Thyroid gland (tissue), 4 donors: Measurements from ENCODE around the gene GLYATL2. TPM values are rescaled to one million over a fixed set of nuclear protein-coding genes. Genes with fewer than 3 reads are reported as not detected.
A peak's percentile ranks its signal among the peaks of the same experiment; 100 is the strongest.

ENCODE experiments used
- DNase-seq, 2 donors: peaks; one replicate each; pipeline ENCODE4 v3.0.0-alpha.2; 2019
- H3K27ac ChIP-seq, 3 donors: fragments of 200-600 bp; sonication (generic); 1 replicate in 2 of 3; 2 replicates in 1 of 3; pipeline ENCODE4 v1.5.1; 2016 to 2019; ENCODE audit warnings: mild to moderate bottlenecking in 1 of 3, moderate library complexity in 1 of 3
- H3K27me3 ChIP-seq: fragments of 200-600 bp; sonication (generic); one replicate; pipeline ENCODE4 v1.5.1; 2019
- H3K36me3 ChIP-seq, 2 donors: fragments of 200-600 bp; sonication (generic); one replicate each; pipeline ENCODE4 v1.5.1; 2016 to 2019
- H3K4me1 ChIP-seq, 2 donors: fragments of 200-600 bp; sonication (generic); one replicate each; pipeline ENCODE4 v1.5.1; 2017 to 2019
- H3K4me3 ChIP-seq, 3 donors: fragments of 200-600 bp; sonication (generic); replicated peaks in 1 of 3; 1 replicate in 2 of 3; 2 replicates in 1 of 3; pipeline ENCODE4 v1.5.1; 2016; ENCODE audit warnings: mild to moderate bottlenecking in 1 of 3
- H3K9me3 ChIP-seq: fragments of 200-600 bp; sonication (generic); one replicate; pipeline ENCODE4 v1.5.1; 2017
- POLR2A ChIP-seq, 2 donors: fragments of 450-650 bp; IDR thresholded peaks; one replicate each; pipeline ENCODE4 v1.6.1; 2017; ENCODE audit warnings: antibody characterized with exemption in 2 of 2, mild to moderate bottlenecking in 2 of 2, moderate library complexity in 1 of 2
- WGBS, 2 donors: methylation state at CpG; one replicate each; pipeline ENCODE4 v1.1.5; 2017; 5-methylcytosine and 5-hydroxymethylcytosine counted together
- intact Hi-C: fragments of 100-400 bp; cut with DNase I; formaldehyde crosslinking; loops from one replicate; pipeline ENCODE4 v1.15.1; 2023
- total RNA-seq, 4 donors: library from RNA; depleted of rRNA; stranded (reverse); fragments of >200 nt; gene quantifications; one replicate each; pipeline ENCODE4 v1.2.3, GENCODE V29; 2016
- TF ChIP-seq, protein P1 (sequence below), 6 experiments: fragments of 200-600 bp in 3 of 6; fragments of 450-650 bp in 3 of 6; sonication (generic) in 3 of 6; IDR thresholded peaks; one replicate each; pipeline ENCODE4 v1.5.1; 2016 to 2019; ENCODE audit warnings: antibody characterized with exemption in 6 of 6, mild to moderate bottlenecking in 2 of 6, inconsistent platforms in 1 of 6, moderate library complexity in 1 of 6

Gene GLYATL2
- total RNA-seq, 4 donors from 2014 or later = 2.4 TPM; not detected in 3

DNA sequence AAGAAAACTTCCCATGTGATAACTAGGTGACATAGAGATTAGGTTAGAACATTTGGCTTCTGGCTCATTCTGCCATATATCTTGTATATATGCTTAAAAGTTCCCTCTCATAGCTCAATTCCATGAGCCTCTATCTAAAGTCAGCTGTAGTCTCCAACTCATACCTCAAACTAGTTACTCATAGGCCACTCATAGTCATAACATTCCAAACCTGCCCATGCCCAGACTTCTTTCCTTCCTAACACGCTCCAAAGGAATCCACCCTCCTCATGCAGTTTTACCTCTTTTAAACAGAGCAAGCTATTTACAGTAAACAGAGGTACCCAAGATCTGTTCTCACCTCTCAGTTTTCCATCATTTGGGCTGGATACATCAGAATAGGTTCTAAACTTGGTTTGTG, 39.4 kb downstream of the GLYATL2 start:
- no peak for TF ChIP-seq POLR2A (IDR thresholded peaks at IDR 0.05)
- TF ChIP-seq, protein P1, sequence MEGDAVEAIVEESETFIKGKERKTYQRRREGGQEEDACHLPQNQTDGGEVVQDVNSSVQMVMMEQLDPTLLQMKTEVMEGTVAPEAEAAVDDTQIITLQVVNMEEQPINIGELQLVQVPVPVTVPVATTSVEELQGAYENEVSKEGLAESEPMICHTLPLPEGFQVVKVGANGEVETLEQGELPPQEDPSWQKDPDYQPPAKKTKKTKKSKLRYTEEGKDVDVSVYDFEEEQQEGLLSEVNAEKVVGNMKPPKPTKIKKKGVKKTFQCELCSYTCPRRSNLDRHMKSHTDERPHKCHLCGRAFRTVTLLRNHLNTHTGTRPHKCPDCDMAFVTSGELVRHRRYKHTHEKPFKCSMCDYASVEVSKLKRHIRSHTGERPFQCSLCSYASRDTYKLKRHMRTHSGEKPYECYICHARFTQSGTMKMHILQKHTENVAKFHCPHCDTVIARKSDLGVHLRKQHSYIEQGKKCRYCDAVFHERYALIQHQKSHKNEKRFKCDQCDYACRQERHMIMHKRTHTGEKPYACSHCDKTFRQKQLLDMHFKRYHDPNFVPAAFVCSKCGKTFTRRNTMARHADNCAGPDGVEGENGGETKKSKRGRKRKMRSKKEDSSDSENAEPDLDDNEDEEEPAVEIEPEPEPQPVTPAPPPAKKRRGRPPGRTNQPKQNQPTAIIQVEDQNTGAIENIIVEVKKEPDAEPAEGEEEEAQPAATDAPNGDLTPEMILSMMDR (IDR thresholded peaks at IDR 0.05) = no peak
- no peaks in the 10 kb centered on the region for H3K4me1 ChIP-seq
- intact Hi-C loops = no loop called here
- no peaks in the 10 kb centered on the region for H3K9me3 ChIP-seq
- H3K27ac ChIP-seq = no peak overlapping the region
- no peak overlapping the region for H3K4me3 ChIP-seq
- 89 to 91% methylated on average over 1 of the region's 1 CpG for WGBS, 2 donors
- H3K36me3 ChIP-seq = no peaks in the 10 kb centered on the region
- DNase-seq = no peak
- no peaks in the 10 kb centered on the region for H3K27me3 ChIP-seq

DNA sequence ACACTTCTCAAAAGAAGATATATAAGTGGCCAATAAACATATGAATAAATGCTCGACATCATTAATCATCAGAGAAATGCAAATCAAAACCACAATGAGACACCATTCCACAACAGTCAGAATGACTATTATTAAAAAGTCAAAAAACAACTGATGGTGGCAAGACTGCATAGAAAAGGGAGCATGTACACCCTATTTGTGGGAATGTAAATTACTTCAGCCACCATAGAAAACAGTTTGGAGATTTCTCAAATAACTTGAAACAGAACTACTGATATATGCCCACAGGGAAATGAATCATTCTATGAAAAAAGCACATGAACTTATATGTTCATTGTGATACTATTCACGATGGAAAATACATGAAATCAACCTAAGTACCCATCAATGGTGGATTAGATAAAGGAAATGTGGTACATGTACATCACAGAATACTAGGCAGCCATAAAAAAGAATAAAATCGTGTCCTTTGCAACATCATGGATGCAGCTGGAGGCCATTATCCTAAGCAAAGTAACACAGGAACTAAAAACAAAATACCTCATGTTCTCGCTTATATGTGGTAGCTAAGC, 42.4 kb downstream of the GLYATL2 start:
- Histone ChIP-seq H3K36me3 (no peaks in the 10 kb centered on the region), H3K9me3 (no peaks in the 10 kb centered on the region), H3K27ac (no peak overlapping the region), H3K4me1 (no peaks in the 10 kb centered on the region), H3K27me3 (no peaks in the 10 kb centered on the region), H3K4me3 (no peak overlapping the region)
- intact Hi-C loops = no loop called here
- 70 to 87% methylated on average over 4 of the region's 4 CpGs for WGBS, 2 donors
- DNase-seq = no peak
- TF ChIP-seq POLR2A (IDR thresholded peaks at IDR 0.05) = no peak
- TF ChIP-seq, protein P1 (IDR thresholded peaks at IDR 0.05) = no peak

DNA sequence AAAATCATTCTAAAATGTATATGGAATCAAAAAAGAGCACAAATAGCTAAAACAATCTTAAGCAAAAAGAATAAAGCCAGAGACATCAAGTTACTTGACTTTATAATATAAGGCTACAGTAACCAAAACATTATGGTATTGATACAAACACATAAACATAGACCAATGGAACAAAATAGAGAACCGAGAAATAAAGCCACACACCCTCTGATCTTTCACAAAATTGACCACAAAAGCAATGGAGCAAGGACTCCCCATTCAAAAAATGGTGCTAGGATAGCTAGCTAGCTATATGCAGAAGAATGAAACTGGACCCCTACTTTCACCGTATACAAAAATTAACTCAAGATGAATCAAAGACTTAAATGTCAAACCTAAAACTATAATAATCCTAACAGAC, 43.2 kb downstream of the GLYATL2 start:
- no peaks in the 10 kb centered on the region for H3K9me3 ChIP-seq
- H3K27me3 ChIP-seq = no peaks in the 10 kb centered on the region
- 84 to 85% methylated on average over 2 of the region's 2 CpGs for WGBS, 2 donors
- no peak overlapping the region for H3K4me3 ChIP-seq
- no peak for DNase-seq
- no peak for TF ChIP-seq POLR2A (IDR thresholded peaks at IDR 0.05)
- TF ChIP-seq, protein P1 (IDR thresholded peaks at IDR 0.05) = no peak
- no peaks in the 10 kb centered on the region for H3K36me3 ChIP-seq
- no peaks in the 10 kb centered on the region for H3K4me1 ChIP-seq
- no peak overlapping the region for H3K27ac ChIP-seq
- intact Hi-C loops = no loop called here

DNA sequence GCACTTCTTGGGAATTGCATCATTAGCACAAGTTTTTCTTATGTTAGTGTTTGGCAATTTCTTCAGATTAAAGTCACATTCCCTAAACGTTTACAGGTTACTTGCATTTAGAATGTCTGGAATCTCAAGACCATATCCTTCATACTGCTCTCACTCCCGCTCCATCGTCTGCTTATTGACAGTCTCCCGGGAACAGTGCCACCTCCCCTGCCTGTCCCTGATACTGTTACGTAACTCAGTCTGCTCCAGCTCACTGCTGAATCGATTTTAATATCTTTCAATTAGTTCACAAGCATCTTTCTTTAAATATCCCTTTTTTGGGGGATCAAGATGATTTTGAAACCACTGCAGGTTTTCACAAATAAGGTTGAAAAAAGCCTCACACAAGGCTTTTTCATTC, 48.2 kb downstream of the GLYATL2 start:
- Histone ChIP-seq H3K27ac (no peak overlapping the region), H3K4me3 (no peak overlapping the region), H3K4me1 (no peaks in the 10 kb centered on the region), H3K9me3 (no peaks in the 10 kb centered on the region), H3K36me3 (no peaks in the 10 kb centered on the region), H3K27me3 (no peaks in the 10 kb centered on the region)
- TF ChIP-seq, protein P1 (IDR thresholded peaks at IDR 0.05) = no peak
- TF ChIP-seq POLR2A (IDR thresholded peaks at IDR 0.05) = no peak
- DNase-seq = no peak
- WGBS, 2 donors = 19 to 21% methylated on average over 6 of the region's 6 CpGs
- intact Hi-C loops = no loop called here

DNA sequence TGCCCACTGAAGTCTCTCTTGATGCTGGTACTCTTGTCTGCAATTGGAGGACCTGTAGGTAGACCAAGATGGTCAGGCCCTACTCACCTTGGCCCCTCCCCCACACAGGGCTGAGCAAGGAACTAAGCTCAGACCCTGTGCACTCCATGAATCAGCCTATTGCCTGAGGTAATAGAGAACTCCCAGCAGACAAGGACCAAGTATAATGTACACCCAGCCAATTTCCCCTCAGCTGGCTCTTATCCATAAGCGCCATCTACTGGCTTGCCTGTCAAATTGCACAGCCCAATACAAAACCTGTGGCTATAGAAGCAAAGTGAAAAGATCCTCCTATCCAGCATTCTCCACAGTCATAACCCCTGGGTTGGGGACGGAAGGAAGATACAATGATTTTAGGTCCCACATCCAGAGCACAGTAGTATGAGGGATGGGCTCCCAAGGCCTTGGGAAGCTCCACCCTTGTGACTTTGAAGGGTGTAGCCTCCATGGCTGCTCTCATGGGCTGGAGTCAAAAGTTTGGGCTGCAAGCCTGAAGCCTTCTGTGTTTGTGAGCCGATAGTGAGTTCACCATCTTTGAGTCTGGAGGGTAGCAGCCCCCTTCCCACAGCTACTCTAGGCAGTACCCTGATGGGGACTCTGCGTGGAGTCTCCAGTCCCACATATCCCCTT, 56.0 kb downstream of the GLYATL2 start:
- no peak for TF ChIP-seq POLR2A (IDR thresholded peaks at IDR 0.05)
- TF ChIP-seq, protein P1 (IDR thresholded peaks at IDR 0.05) = peak in 2 of 6 experiments; percentile 29 to 54
- 47 to 55% methylated on average over 4 of the region's 4 CpGs for WGBS, 2 donors
- H3K9me3 ChIP-seq = no peaks in the 10 kb centered on the region
- H3K27ac ChIP-seq = no peak overlapping the region
- DNase-seq = peak; percentile 3 to 11
- H3K27me3 ChIP-seq = no peaks in the 10 kb centered on the region
- intact Hi-C loops = no loop called here
- no peaks in the 10 kb centered on the region for H3K36me3 ChIP-seq
- no peak overlapping the region for H3K4me3 ChIP-seq
- H3K4me1 ChIP-seq = no peaks in the 10 kb centered on the region
